Lower leg skin (tissue), 4 donors: Measurements from ENCODE around the gene DOCK3. TPM values are rescaled to one million over a fixed set of nuclear protein-coding genes. Genes with fewer than 3 reads are reported as not detected.

ENCODE experiments used
- DNase-seq, 2 donors: peaks; one replicate each; pipeline ENCODE4 v3.0.0-alpha.2; 2019; ENCODE audit warnings: low spot score in 2 of 2
- H3K4me3 ChIP-seq: fragments of 200-600 bp; sonication (generic); 2 replicates; pipeline ENCODE4 v1.5.1; 2017; ENCODE audit warnings: mild to moderate bottlenecking, low read depth; ENCODE audit not compliant: poor library complexity, severe bottlenecking
- CTCF ChIP-seq, 3 donors: fragments of 450-650 bp; IDR thresholded peaks; one replicate each; pipeline ENCODE4 v1.5.1; 2016; ENCODE audit warnings: antibody characterized with exemption in 3 of 3, mild to moderate bottlenecking in 3 of 3, moderate library complexity in 2 of 3
- POLR2A ChIP-seq, 2 donors: fragments of 450-650 bp; IDR thresholded peaks; one replicate each; pipeline ENCODE4 v1.6.1; 2016 to 2017; ENCODE audit warnings: antibody characterized with exemption in 2 of 2, mild to moderate bottlenecking in 1 of 2, moderate library complexity in 1 of 2
- WGBS, 2 donors: methylation state at CpG; one replicate each; pipeline ENCODE4 v1.1.5; 2018; 5-methylcytosine and 5-hydroxymethylcytosine counted together
- intact Hi-C: fragments of 100-400 bp; cut with DNase I; formaldehyde crosslinking; loops from one replicate; pipeline ENCODE4 v1.15.0; 2023; ENCODE audit warnings: low total_unique reads
- total RNA-seq, 4 donors: library from RNA; depleted of rRNA; stranded (reverse); fragments of >200 nt; gene quantifications; one replicate each; pipeline ENCODE4 v1.1.0, GENCODE V29; 2016

Gene DOCK3
- total RNA-seq, 4 donors from 2014 or later = 2.0 to 4.5 (median 3.0) TPM

- intact Hi-C loops = no loop called here
- no peak overlapping the region for H3K4me3 ChIP-seq
- WGBS, 2 donors = 78 to 81% methylated on average over 3 of the region's 3 CpGs
- DNase-seq = no peak
- TF ChIP-seq CTCF (IDR thresholded peaks at IDR 0.05) = no peak
- TF ChIP-seq POLR2A (IDR thresholded peaks at IDR 0.05) = no peak
Measured at GRCh38 chr3:50637945-50638344, 36.8 kb upstream of the DOCK3 start.

DNA sequence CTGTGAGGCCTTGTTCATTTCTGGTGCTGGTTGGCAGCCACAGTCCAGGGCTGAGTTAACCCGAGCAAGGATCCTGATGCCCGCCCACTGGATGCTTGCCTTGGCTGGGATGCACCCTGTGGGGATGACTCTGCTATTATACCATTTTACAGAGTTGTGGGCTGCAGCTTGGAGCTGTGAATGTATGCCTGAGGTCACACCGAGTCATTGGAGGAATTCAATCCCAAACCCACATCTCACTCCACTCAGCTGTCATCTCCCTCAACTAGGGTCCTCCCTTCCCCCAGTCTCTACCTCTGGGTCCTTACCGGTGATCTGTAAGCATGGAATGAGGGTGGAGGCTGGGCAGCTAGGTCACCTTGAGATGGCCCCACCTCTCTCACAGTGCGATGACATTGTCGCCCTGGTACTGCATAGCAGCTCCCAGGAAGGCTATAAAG is 35.7 kb upstream of the DOCK3 start:
- WGBS, 2 donors = 66 to 83% methylated on average over 6 of the region's 6 CpGs
- no peak overlapping the region for H3K4me3 ChIP-seq
- TF ChIP-seq POLR2A (IDR thresholded peaks at IDR 0.05) (no peak), CTCF (IDR thresholded peaks at IDR 0.05) (no peak)
- intact Hi-C loops = no loop called here
- no peak for DNase-seq

GRCh38 chr3:50642382-50642781 is 32.3 kb upstream of the DOCK3 start:
- no peak for DNase-seq
- 85 to 100% methylated on average over 1 of the region's 1 CpG for WGBS, 2 donors
- intact Hi-C loops = no loop called here
- TF ChIP-seq POLR2A (IDR thresholded peaks at IDR 0.05) (no peak), CTCF (IDR thresholded peaks at IDR 0.05) (no peak)
- H3K4me3 ChIP-seq = no peak overlapping the region

DNA sequence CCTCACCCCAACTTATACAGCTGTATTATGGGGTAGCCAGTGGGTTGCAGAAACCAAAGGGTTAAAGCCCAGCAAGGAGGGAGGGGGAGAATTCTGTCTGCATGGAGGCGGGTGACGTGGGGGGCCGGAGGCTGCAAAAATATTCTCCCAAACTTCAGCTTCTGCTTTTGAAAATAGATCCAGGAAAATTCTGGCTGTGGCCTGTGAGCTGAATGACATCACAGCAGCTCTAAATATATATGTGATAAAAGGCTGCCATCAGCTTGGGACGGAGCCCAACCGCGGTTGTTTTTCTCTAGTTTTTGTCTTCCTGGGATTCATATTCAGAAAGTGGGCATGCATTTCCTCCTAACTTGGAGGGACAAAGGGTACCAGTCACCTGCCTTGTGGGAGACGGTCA is 30.2 kb upstream of the DOCK3 start:
- TF ChIP-seq CTCF (IDR thresholded peaks at IDR 0.05) (no peak), POLR2A (IDR thresholded peaks at IDR 0.05) (no peak)
- DNase-seq = no peak
- no peak overlapping the region for H3K4me3 ChIP-seq
- 71 to 77% methylated on average over 7 of the region's 7 CpGs for WGBS, 2 donors
- intact Hi-C loops = no loop called here

DNA sequence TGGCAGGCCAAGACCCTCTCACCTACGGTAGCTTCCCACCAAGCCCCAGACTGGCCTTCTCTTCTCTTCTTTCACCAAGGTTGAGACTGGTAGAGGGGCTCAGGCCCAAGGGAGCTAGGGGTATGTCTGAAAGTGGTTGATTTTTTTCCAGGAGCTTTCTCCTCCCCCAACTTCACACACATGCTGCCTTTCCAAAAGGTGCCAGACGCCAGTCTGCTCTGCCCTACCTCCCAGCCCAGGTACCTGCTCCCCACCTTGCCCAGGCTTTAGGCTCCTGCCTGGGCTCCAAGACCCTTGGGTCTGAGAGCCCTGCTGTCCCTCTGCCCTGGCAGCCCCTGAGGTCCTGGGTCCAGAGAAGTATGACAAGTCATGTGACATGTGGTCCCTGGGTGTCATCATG is 29.3 kb upstream of the DOCK3 start:
- no peak for TF ChIP-seq CTCF (IDR thresholded peaks at IDR 0.05)
- no peak for TF ChIP-seq POLR2A (IDR thresholded peaks at IDR 0.05)
- H3K4me3 ChIP-seq = no peak overlapping the region
- DNase-seq = no peak
- 85 to 86% methylated on average over 2 of the region's 2 CpGs for WGBS, 2 donors
- intact Hi-C loops = no loop called here

DNA sequence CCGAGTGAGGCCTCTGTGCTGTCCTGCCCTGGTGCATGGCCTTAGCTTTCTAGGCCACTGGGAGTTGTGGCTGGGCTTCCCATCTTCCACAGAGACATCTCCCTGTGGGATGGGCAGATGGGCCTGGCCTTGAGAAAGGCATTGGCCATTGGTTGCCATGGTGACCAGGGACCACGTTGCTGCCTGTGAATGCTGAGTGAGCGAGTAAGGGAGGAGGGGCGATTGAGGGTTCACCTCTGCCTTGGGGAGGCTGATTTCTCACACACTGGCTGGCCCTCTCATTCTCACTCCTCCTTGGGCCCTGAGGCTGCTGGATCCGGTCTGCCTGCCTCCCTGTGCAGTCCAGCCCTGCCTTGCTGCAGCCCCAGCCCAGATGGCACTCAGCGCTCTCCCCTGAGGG is 26.4 kb upstream of the DOCK3 start:
- WGBS, 2 donors = 68 to 69% methylated on average over 6 of the region's 6 CpGs
- intact Hi-C loops = no loop called here
- no peak for DNase-seq
- no peak for TF ChIP-seq POLR2A (IDR thresholded peaks at IDR 0.05)
- no peak for TF ChIP-seq CTCF (IDR thresholded peaks at IDR 0.05)
- H3K4me3 ChIP-seq = no peak overlapping the region
